Ovary (tissue), 9 donors: ENCODE results near the gene EFHD2. TPM values are rescaled to one million over a fixed set of nuclear protein-coding genes. Genes with fewer than 3 reads are reported as not detected.

Experiments
- DNase-seq, 5 donors: peaks; one replicate each; pipeline ENCODE4 v3.0.0-alpha.2; 2019 to 2020
- H3K27ac ChIP-seq, 2 donors: fragments of 200-600 bp; one replicate each; pipeline versions ENCODE4 v1.5.1 to v1.8.0; 2019 to 2022
- H3K27me3 ChIP-seq: fragments of 200-600 bp; one replicate; pipeline ENCODE4 v1.8.0; 2022
- H3K36me3 ChIP-seq: fragments of 200-600 bp; sonication (generic); one replicate; pipeline ENCODE4 v1.5.1; 2019
- H3K4me1 ChIP-seq: one replicate; pipeline ENCODE4 v1.8.1; 2013; ENCODE audit warnings: mild to moderate bottlenecking, moderate library complexity; ENCODE audit not compliant: insufficient read depth
- H3K4me3 ChIP-seq: fragments of 200-600 bp; sonication (generic); one replicate; pipeline ENCODE4 v1.5.1; 2017
- H3K9me3 ChIP-seq, 2 donors: fragments of 200-600 bp in 1 of 2; sonication (generic) in 1 of 2; one replicate each; pipeline versions ENCODE4 v1.5.1 to v1.8.1; 2013 to 2019; ENCODE audit warnings: mild to moderate bottlenecking in 1 of 2, moderate library complexity in 1 of 2
- EP300 ChIP-seq: sonication (generic); formaldehyde crosslinking; IDR thresholded peaks from one replicate; pipeline ENCODE4 v1.6.1; 2017; ENCODE audit warnings: antibody characterized with exemption
- POLR2A ChIP-seq: fragments of 450-650 bp; IDR thresholded peaks from one replicate; pipeline ENCODE4 v1.6.1; 2017; ENCODE audit warnings: antibody characterized with exemption, mild to moderate bottlenecking, moderate library complexity
- WGBS, 3 donors: extraction: QIAGEN DNeasy Blood & Tissue Kit in 1 of 3; methylation state at CpG; one replicate each; pipeline versions ENCODE4 v1.1.5 to v1.1.7; 2013 to 2017; 5-methylcytosine and 5-hydroxymethylcytosine counted together
- intact Hi-C, 4 donors: fragments of 100-400 bp; cut with DNase I; formaldehyde crosslinking; loops; one replicate each; pipeline versions ENCODE4 v1.11.0 to v1.15.1; 2022 to 2023
- polyA plus RNA-seq, 2 donors: library from polyadenylated mRNA; stranded (reverse); fragments of 200-250 nt in 1 of 2; fragments of 350-450 nt in 1 of 2; fragmentation: Illumina TruSeq in 1 of 2; extraction: RNeasy Lipid Tissue Mini Kit (QIAGEN cat#74804) in 1 of 2; gene quantifications; one replicate each; pipeline ENCODE4 v1.2.3, GENCODE V29; 2013 to 2014
- total RNA-seq, 7 donors: library from RNA; depleted of rRNA in 2 of 7; stranded (reverse); fragments of >200 nt in 2 of 7; fragmentation: NEBNext Ultra II Directional in 3 of 7; extraction: Animal tissue kit (Norgen Biotek cat#: 25700) in 3 of 7; gene quantifications; one replicate each; pipeline versions ENCODE4 v1.1.0 to v1.2.4, GENCODE V29; 2016 to 2023
- TF ChIP-seq, protein P1 (sequence below), 3 donors: fragments of 450-650 bp in 2 of 3; fragments of 200-600 bp in 1 of 3; IDR thresholded peaks; one replicate each; pipeline versions ENCODE4 v1.5.1 to v1.8.0; 2016 to 2022; ENCODE audit warnings: antibody characterized with exemption in 3 of 3, mild to moderate bottlenecking in 1 of 3
- donor health status: DM: no; HTN: no; CAD: no; lungs with moderate emphysema.
- donor health status: DM: no; HTN: no; CAD: no.
- donor health status: Bipolar disorder and iron deficiency.
- donor health status: DM: yes; HTN: yes; CAD: no.
- donor health status: DM: no; HTN: no; CAD: no.
- donor health status: DM: yes; HTN: yes; CAD: no.

The EFHD2 gene
- total and polyA plus RNA-seq, 9 donors: 19.6 to 63.2 (median 29.6) TPM

DNA sequence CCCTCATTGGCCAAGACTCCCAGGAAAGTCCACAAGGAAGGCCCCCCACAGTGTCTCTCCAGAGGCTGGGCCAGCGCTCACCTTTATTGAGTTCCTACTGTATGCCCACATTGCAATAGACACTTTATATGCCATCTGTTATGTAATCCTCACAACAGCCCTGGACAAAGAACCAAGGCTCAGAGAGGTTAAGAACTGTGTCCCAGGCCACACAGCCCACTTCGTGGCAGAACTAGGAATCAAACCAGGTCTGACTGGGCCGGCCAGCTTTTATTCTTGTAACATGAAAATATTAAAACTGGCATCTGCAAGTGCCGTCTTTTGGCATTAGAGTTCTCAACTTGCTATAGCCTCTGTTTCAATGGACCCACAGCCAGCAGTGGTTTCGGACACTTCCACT lies 33.1 kb downstream of the EFHD2 start:
- no peak for DNase-seq
- no peak for TF ChIP-seq POLR2A
- TF ChIP-seq, protein P1, sequence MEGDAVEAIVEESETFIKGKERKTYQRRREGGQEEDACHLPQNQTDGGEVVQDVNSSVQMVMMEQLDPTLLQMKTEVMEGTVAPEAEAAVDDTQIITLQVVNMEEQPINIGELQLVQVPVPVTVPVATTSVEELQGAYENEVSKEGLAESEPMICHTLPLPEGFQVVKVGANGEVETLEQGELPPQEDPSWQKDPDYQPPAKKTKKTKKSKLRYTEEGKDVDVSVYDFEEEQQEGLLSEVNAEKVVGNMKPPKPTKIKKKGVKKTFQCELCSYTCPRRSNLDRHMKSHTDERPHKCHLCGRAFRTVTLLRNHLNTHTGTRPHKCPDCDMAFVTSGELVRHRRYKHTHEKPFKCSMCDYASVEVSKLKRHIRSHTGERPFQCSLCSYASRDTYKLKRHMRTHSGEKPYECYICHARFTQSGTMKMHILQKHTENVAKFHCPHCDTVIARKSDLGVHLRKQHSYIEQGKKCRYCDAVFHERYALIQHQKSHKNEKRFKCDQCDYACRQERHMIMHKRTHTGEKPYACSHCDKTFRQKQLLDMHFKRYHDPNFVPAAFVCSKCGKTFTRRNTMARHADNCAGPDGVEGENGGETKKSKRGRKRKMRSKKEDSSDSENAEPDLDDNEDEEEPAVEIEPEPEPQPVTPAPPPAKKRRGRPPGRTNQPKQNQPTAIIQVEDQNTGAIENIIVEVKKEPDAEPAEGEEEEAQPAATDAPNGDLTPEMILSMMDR (IDR thresholded peaks at IDR 0.05): no peak
- no peak for TF ChIP-seq EP300
- intact Hi-C loops: no loop called here
- Histone ChIP-seq H3K27me3 (no peaks in the 10 kb centered on the region), H3K27ac (no peak overlapping the region), H3K4me1 (no peaks in the 10 kb centered on the region), H3K9me3 (no peaks in the 10 kb centered on the region), H3K36me3 (no peaks in the 10 kb centered on the region), H3K4me3 (no peak overlapping the region)
- 83 to 89% (median 87%) methylated on average over 5 of the region's 5 CpGs for WGBS, 3 donors

DNA sequence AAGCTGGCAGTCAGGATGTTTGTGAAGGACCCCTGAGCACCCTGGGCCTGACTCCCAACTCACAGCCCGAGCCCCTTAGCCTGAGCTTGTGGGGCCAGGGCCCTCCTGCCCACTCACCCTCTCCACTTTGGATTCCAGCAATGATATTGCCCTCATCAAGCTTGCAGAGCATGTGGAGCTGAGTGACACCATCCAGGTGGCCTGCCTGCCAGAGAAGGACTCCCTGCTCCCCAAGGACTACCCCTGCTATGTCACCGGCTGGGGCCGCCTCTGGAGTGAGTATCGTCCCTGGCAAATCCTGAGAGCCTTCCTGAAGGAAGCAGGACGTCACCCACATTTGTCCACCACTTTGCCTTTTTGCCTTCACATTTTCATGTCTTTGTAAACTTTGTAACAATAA lies 33.6 kb downstream of the EFHD2 start:
- 81 to 92% (median 81%) methylated on average over 5 of the region's 5 CpGs for WGBS, 3 donors
- H3K36me3 ChIP-seq: no peaks in the 10 kb centered on the region
- no peaks in the 10 kb centered on the region for H3K9me3 ChIP-seq
- DNase-seq: no peak
- H3K27me3 ChIP-seq: no peaks in the 10 kb centered on the region
- no peak overlapping the region for H3K27ac ChIP-seq
- H3K4me3 ChIP-seq: no peak overlapping the region
- intact Hi-C loops: no loop called here
- TF ChIP-seq POLR2A: no peak
- TF ChIP-seq, protein P1 (IDR thresholded peaks at IDR 0.05): no peak
- TF ChIP-seq EP300: no peak
- no peaks in the 10 kb centered on the region for H3K4me1 ChIP-seq

DNA sequence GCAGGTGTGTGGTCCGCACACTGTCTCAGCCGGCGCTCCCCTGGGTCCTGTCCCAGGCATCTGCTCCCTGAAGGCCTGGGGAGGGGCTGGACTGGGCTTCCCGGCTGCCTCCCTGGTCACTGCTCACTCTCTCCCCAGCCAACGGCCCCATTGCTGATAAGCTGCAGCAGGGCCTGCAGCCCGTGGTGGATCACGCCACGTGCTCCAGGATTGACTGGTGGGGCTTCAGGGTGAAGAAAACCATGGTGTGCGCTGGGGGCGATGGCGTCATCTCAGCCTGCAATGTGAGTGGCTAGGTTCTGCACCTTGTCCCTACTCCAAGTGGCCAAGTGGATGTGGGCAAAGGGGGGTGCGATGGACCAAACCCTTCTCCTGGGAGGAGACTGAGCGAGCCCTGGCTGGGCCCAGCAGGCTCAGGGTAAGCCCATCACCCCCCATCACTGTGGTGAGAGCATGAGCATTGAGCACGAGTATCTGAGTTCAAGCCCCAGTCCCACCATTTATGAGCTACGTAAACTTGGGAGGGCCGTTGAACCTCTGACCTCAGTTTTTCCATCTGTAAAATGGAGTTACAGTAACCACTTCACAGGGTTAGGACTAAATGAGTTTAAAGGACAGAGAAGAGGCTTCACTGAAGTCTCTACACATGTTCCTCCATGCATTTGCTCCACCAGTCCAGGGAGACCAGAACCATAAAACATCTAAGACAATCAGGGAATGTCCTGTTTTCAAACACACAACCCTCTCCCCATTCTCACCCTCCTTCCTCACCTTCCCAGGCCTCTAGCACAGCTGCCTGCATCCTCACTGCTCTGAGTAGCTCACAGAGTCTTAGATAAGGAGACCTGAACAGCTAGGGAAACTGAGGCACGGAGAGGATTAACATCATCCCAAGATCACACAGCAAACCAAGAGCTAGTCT lies 35.0 kb downstream of the EFHD2 start:
- intact Hi-C loops: no loop called here
- no peaks in the 10 kb centered on the region for H3K4me1 ChIP-seq

DNA sequence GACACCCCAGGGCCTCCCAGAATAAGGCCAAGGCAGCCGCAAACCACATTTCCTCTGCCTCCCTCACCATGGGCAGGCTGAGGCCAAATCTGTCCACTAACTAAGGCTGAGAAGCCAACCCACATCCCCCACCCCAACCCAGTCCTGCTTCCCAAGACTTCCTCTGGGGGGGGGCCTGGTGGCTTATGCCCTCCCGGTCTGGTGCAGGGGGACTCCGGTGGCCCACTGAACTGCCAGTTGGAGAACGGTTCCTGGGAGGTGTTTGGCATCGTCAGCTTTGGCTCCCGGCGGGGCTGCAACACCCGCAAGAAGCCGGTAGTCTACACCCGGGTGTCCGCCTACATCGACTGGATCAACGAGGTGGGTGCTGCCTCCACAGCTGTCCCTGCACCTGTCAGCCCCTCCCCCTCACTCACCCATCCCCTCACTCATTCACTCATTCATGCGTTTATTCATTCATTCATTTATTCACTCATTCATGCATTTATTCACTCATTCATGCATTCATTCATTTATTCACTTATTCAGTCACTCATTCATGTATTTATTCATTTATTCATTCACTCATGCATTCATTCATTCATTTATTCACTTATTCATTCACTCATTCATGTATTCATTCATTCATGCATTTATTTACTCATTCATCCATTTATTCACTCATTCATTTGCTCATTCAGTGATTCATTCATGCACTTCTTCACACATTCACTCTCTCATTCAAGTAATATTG lies 35.9 kb downstream of the EFHD2 start:
- Histone ChIP-seq H3K9me3 (no peaks in the 10 kb centered on the region), H3K4me3 (no peak overlapping the region), H3K36me3 (no peaks in the 10 kb centered on the region), H3K4me1 (no peaks in the 10 kb centered on the region), H3K27ac (no peak overlapping the region), H3K27me3 (no peaks in the 10 kb centered on the region)
- 84 to 85% (median 85%) methylated on average over 14 of the region's 14 CpGs for WGBS, 3 donors
- intact Hi-C loops: no loop called here
- no peak for TF ChIP-seq POLR2A
- no peak for TF ChIP-seq EP300
- TF ChIP-seq, protein P1 (IDR thresholded peaks at IDR 0.05): no peak
- no peak for DNase-seq

More for the DNA sequence above, 35.0 kb downstream of the EFHD2 start:
- H3K27me3 ChIP-seq: no peaks in the 10 kb centered on the region
- no peaks in the 10 kb centered on the region for H3K36me3 ChIP-seq
- no peak overlapping the region for H3K4me3 ChIP-seq
- 54 to 59% (median 55%) methylated on average over 17 of the region's 17 CpGs for WGBS, 3 donors
- TF ChIP-seq EP300 (no peak), POLR2A (no peak)
- TF ChIP-seq, protein P1 (IDR thresholded peaks at IDR 0.05): no peak
- H3K9me3 ChIP-seq: no peaks in the 10 kb centered on the region
- no peak for DNase-seq
- H3K27ac ChIP-seq: no peak overlapping the region
